Chondrocyte (in vitro differentiated cells): ENCODE data around the gene NINJ2. TPM values are rescaled to one million over a fixed set of nuclear protein-coding genes. Genes with fewer than 3 reads are reported as not detected.
A peak's percentile ranks its signal among the peaks of the same experiment; 100 is the strongest.

Experiments used
- DNase-seq: peaks from one replicate; pipeline ENCODE4 v3.0.0; 2021; ENCODE audit warnings: mixed read lengths, low spot score
- H3K27ac Mint-ChIP-seq: one replicate; pipeline ENCODE4 v1.8.0; 2021; ENCODE audit warnings: mild to moderate bottlenecking, moderate library complexity, mixed read lengths; ENCODE audit not compliant: unreplicated experiment
- H3K27me3 Mint-ChIP-seq: 2 replicates; pipeline ENCODE4 v1.8.0; 2021; ENCODE audit warnings: low read depth, mixed read lengths
- H3K36me3 Mint-ChIP-seq: 2 replicates; pipeline ENCODE4 v1.8.0; 2021; ENCODE audit warnings: low read depth, mixed read lengths
- H3K4me1 Mint-ChIP-seq: 2 replicates; pipeline ENCODE4 v1.8.0; 2021; ENCODE audit warnings: low read depth, mild to moderate bottlenecking, mixed read lengths
- H3K4me3 Mint-ChIP-seq: one replicate; pipeline ENCODE4 v1.8.0; 2021; ENCODE audit warnings: mild to moderate bottlenecking, moderate library complexity, mixed read lengths; ENCODE audit not compliant: unreplicated experiment
- H3K9me3 Mint-ChIP-seq: 2 replicates; pipeline ENCODE4 v1.8.0; 2021; ENCODE audit warnings: low read depth, mixed read lengths
- total RNA-seq: library from RNA; stranded (reverse); gene quantifications from 3 replicates; pipeline ENCODE4 v1.2.1, GENCODE V29; 2021
- TF ChIP-seq, protein P1 (sequence below): fragments of 200-600 bp; sonication (generic); IDR thresholded peaks from 2 replicates; pipeline ENCODE4 v1.5.0; 2021; ENCODE audit warnings: antibody characterized with exemption, mild to moderate bottlenecking, moderate library complexity

The NINJ2 gene
- total RNA-seq, 1 donor from 2014 or later = 2.1 TPM

DNA sequence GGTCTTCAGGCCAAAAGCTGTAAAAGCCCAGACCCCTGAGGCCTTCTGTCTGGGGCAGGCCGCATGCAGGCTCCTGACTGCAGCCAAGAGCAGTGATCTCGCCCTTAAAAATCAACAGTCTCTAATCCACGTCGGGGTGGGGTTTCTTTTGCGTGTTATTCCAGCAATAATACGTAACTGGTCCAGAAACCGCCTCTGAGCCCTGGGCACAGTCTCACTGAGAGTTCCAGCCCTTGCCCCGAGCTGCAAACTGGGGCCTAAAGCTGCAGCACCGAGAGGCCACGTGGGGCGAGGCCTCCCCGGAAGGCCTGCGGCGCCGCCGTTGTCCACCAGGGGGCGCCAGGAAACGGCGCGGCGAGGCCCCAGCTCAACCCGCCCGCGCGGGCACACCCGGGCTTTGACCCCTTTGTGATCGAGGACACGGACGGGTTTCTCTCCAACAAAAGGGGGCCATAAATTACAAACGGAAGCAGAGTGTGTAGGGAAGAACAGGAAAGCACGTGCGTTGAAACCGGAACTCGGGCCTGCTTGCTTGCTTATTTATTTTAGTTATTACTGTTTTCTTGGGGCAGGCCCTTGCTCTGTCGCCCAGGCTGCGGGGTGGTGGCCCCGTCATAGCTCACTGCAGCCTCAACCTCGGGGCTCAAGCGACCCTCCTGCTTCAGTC, 87.2 kb downstream of the NINJ2 start:
- H3K36me3 Mint-ChIP-seq = no peaks in the 10 kb centered on the region
- H3K4me1 Mint-ChIP-seq = peaks cover 59% of the 10 kb centered on the region
- TF ChIP-seq, protein P1, sequence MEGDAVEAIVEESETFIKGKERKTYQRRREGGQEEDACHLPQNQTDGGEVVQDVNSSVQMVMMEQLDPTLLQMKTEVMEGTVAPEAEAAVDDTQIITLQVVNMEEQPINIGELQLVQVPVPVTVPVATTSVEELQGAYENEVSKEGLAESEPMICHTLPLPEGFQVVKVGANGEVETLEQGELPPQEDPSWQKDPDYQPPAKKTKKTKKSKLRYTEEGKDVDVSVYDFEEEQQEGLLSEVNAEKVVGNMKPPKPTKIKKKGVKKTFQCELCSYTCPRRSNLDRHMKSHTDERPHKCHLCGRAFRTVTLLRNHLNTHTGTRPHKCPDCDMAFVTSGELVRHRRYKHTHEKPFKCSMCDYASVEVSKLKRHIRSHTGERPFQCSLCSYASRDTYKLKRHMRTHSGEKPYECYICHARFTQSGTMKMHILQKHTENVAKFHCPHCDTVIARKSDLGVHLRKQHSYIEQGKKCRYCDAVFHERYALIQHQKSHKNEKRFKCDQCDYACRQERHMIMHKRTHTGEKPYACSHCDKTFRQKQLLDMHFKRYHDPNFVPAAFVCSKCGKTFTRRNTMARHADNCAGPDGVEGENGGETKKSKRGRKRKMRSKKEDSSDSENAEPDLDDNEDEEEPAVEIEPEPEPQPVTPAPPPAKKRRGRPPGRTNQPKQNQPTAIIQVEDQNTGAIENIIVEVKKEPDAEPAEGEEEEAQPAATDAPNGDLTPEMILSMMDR = peak; percentile 100
- H3K9me3 Mint-ChIP-seq = peaks cover 5% of the 10 kb centered on the region
- no peak overlapping the region for H3K4me3 Mint-ChIP-seq
- no peak for DNase-seq
- peak overlapping the region; percentile 70 for H3K27ac Mint-ChIP-seq
- no peaks in the 10 kb centered on the region for H3K27me3 Mint-ChIP-seq

DNA sequence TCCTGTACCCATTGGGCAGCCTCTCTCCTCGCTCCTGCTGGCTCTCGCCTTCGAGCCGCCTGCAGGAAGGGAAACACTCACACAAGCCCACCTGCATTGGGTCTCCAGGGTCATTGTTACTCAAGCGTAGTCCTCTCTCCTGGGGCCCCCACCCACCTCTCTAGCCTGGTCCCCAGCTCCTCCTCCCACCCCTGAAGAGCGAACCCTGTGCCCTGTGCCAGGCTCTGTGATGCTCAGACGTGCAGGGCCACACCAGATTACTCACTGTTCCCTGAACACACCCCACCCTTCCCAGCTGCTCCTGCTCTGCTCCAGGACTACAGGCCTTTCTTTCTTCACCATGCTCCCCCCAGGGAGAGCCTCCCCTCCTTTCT, 88.1 kb downstream of the NINJ2 start:
- no peak overlapping the region for H3K4me3 Mint-ChIP-seq
- H3K27me3 Mint-ChIP-seq = no peaks in the 10 kb centered on the region
- peaks cover 5% of the 10 kb centered on the region for H3K9me3 Mint-ChIP-seq
- H3K36me3 Mint-ChIP-seq = no peaks in the 10 kb centered on the region
- TF ChIP-seq, protein P1 = no peak
- no peak for DNase-seq
- H3K4me1 Mint-ChIP-seq = peaks cover 64% of the 10 kb centered on the region
- peak overlapping the region; percentile 13 for H3K27ac Mint-ChIP-seq

DNA sequence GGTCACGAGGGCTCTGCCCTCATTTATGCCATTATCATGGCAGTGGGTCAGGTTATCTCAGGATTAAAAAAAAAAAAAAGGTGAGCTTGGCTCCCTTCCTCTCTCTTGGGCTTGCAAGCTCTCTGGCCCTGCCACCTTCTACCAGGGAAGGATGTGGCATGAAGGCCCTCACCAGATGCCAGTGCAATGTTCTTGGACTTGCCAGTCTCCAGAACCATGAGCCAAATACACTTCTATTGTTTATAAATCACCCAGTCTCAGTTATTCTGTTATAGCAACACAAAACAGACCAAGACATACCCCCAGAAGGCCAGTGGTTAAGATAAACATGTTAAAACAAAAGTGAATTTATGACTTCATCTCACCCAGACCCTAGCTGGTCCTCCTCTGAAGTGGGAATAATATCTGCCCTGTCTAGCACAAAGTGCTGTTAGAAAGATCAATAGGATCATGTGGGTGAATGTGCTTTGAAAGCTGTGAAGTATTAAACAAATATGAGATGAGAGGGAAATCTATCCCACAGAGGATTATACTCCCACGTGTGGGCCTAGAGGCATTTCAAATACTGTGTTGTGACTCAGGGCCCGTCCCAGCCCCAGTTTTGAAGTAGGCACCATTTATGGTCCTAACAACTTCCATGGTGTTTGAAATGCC, 88.6 kb downstream of the NINJ2 start:
- Mint-ChIP-seq H3K9me3 (peaks cover 5% of the 10 kb centered on the region), H3K27ac (peak overlapping the region; percentile 10), H3K4me1 (peaks cover 66% of the 10 kb centered on the region), H3K4me3 (no peak overlapping the region), H3K36me3 (no peaks in the 10 kb centered on the region), H3K27me3 (no peaks in the 10 kb centered on the region)
- no peak for DNase-seq
- TF ChIP-seq, protein P1 = no peak

DNA sequence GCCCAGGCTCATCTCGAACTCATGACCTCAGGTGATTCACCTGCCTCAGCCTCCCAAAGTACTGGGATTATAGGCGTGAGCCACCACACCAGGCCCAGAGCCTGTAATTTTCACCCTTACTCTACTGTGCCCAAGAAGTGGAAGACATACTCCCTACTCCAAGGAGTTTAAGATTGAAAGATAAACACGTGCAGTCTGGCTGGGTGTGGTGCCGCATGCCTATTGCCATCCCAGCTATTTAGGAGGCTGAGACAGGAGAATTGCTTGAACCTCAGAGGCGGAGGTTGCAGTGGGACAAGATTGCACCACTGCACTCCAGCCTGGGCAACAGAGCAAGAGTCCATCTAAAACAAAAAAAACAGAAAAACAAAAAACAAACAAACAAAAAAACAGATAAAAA, 90.0 kb downstream of the NINJ2 start:
- no peaks in the 10 kb centered on the region for H3K36me3 Mint-ChIP-seq
- no peak for DNase-seq
- H3K27ac Mint-ChIP-seq = no peak overlapping the region
- no peak overlapping the region for H3K4me3 Mint-ChIP-seq
- H3K27me3 Mint-ChIP-seq = no peaks in the 10 kb centered on the region
- TF ChIP-seq, protein P1 = no peak
- peaks cover 5% of the 10 kb centered on the region for H3K9me3 Mint-ChIP-seq
- peaks cover 58% of the 10 kb centered on the region for H3K4me1 Mint-ChIP-seq

DNA sequence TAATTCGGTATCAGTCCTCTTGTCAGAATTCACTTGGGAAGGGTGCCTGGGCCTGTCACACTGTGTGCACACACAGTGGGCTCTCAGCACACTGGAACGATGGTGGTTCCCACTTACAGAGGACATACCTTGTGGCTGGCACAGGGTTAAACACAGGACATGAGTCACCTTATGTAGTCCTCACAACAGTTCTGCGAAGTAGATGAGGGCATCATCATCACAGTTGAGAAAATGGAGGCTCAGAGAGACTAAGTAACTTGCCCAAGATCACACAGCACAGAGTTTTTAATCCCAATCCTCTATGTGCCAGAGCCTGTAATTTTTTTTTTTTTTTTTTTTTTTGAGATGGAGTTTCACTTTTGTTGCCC, 90.7 kb downstream of the NINJ2 start:
- DNase-seq = no peak
- H3K36me3 Mint-ChIP-seq = no peaks in the 10 kb centered on the region
- H3K27me3 Mint-ChIP-seq = no peaks in the 10 kb centered on the region
- peaks cover 58% of the 10 kb centered on the region for H3K4me1 Mint-ChIP-seq
- H3K4me3 Mint-ChIP-seq = no peak overlapping the region
- H3K9me3 Mint-ChIP-seq = peaks cover 5% of the 10 kb centered on the region
- TF ChIP-seq, protein P1 = no peak
- H3K27ac Mint-ChIP-seq = peak overlapping the region; percentile 22
